Aortic smooth muscle cell (primary cell): ENCODE measurements around the gene SMARCA2. TPM values are rescaled to one million over a fixed set of nuclear protein-coding genes. Genes with fewer than 3 reads are reported as not detected.

Source experiments
- total RNA-seq: library from RNA; depleted of rRNA; stranded (reverse); fragments of >200 nt; gene quantifications from 2 replicates; pipeline ENCODE4 v1.2.3, GENCODE V29; 2014

The SMARCA2 gene
- total RNA-seq, result 73.5 and 119 TPM in 2 replicates

GRCh38 chr9:2014696-2015580, at the start of gene SMARCA2:
Gene SMARCA2 (plus strand): TSS chr9:2015347. CDS start chr9:2029023, 13,676 bp downstream.

